Panc1 (cell line): ENCODE data around the gene SLC45A1. TPM values are rescaled to one million over a fixed set of nuclear protein-coding genes. Genes with fewer than 3 reads are reported as not detected.

Experiments used
- ATAC-seq: fragments of 200-7000 bp; cut with Tn5 transposase; 2 replicates; pipeline ENCODE4 v1.9.1; 2020; ENCODE audit warnings: mild to moderate bottlenecking, moderate library complexity
- BruUV-seq: library from RNA; stranded (reverse); fragments of 400-500 nt; replicated peaks from 2 replicates; lab custom pipeline; 2021; lab: Mats Ljungman, UMichigan
- CTCF ChIA-PET: fragments of 300-600 bp; sonication (Branson Sonifier 250); formaldehyde crosslinking; loops from one replicate; lab custom pipeline; 2022; ENCODE audit warnings: antibody characterized with exemption; lab: Charles Lee
- POLR2A ChIA-PET: fragments of 300-600 bp; sonication (Branson Sonifier 250); formaldehyde crosslinking; loops from one replicate; lab custom pipeline; 2022; ENCODE audit warnings: antibody characterized with exemption; lab: Charles Lee
- DNase-seq: peaks from one replicate; pipeline ENCODE4 v3.0.0-alpha.2; 2010; ENCODE audit warnings: low read depth, low spot score
- H3K27ac ChIP-seq: 2 replicates; pipeline ENCODE4 v1.5.1; 2011; ENCODE audit warnings: mild to moderate bottlenecking, low read length, inconsistent platforms
- H3K27me3 ChIP-seq: fragments of 200-500 bp; sonication (Bioruptor generic); 2 replicates; pipeline ENCODE4 v1.6.0; 2014; ENCODE audit warnings: low read length, inconsistent platforms; ENCODE audit not compliant: control insufficient read depth, insufficient read depth
- H3K36me3 ChIP-seq: fragments of 200-500 bp; sonication (Bioruptor generic); 2 replicates; pipeline ENCODE4 v1.5.1; 2014; ENCODE audit warnings: inconsistent platforms, mild to moderate bottlenecking, low read length, moderate library complexity; ENCODE audit not compliant: control insufficient read depth, insufficient read depth
- H3K4me1 ChIP-seq: 2 replicates; pipeline ENCODE4 v1.5.1; 2011; ENCODE audit warnings: inconsistent platforms, mild to moderate bottlenecking, low read length, moderate library complexity; ENCODE audit not compliant: control insufficient read depth, insufficient read depth
- H3K4me3 ChIP-seq, 2 experiments: 2 replicates each; pipeline ENCODE4 v1.5.1; 2011 to 2012; ENCODE audit warnings: low read depth in 2 of 2, low read length in 2 of 2, mild to moderate bottlenecking in 2 of 2, inconsistent platforms in 1 of 2, moderate library complexity in 1 of 2
- H3K9me3 ChIP-seq: fragments of 200-500 bp; sonication (Bioruptor generic); 2 replicates; pipeline ENCODE4 v1.5.1; 2014; ENCODE audit warnings: low read depth, mild to moderate bottlenecking, inconsistent platforms, low read length, moderate library complexity; ENCODE audit not compliant: control insufficient read depth, insufficient read depth
- POLR2AphosphoS5 ChIP-seq: IDR thresholded peaks from 2 replicates; pipeline ENCODE4 v1.6.1; 2012; ENCODE audit warnings: mild to moderate bottlenecking, low read depth, low read length, moderate library complexity
- SIN3A ChIP-seq: IDR thresholded peaks from 2 replicates; pipeline ENCODE4 v1.6.1; 2012; ENCODE audit warnings: low read depth, mild to moderate bottlenecking, low read length, moderate library complexity, borderline replicate concordance; ENCODE audit not compliant: insufficient read depth
- TCF7L2 ChIP-seq: IDR thresholded peaks from 2 replicates; pipeline ENCODE4 v1.6.1; 2011; ENCODE audit warnings: mild to moderate bottlenecking, low read depth, low read length, inconsistent platforms
- in situ Hi-C: cut with HindIII; loops from 2 replicates; pipeline ENCODE4 v1.10.0; 2016; ENCODE audit warnings: low sequenced_read_pairs, low pct_unique_long_range_greater_than_20kb
- intact Hi-C: fragments of 100-400 bp; cut with micrococcal nuclease; formaldehyde crosslinking; loops from one replicate; pipeline ENCODE4 v1.10.0; 2022; ENCODE audit not compliant: unreplicated experiment
- total RNA-seq: library from RNA; stranded (reverse); gene quantifications from one replicate; pipeline ENCODE4 v1.2.1, GENCODE V29; 2021; ENCODE audit not compliant: unreplicated experiment
- TF ChIP-seq, protein P1 (sequence below): fragments of 450-650 bp; IDR thresholded peaks from 2 replicates; pipeline ENCODE4 v1.5.1; 2017; ENCODE audit warnings: mild to moderate bottlenecking
- TF ChIP-seq, protein P2 (sequence below), 2 experiments: IDR thresholded peaks; 2 replicates each; pipeline ENCODE4 v1.6.1; 2011 to 2012; ENCODE audit warnings: low read depth in 2 of 2, control low read depth in 1 of 2, low read length in 1 of 2, mild to moderate bottlenecking in 1 of 2, moderate library complexity in 1 of 2; ENCODE audit not compliant: insufficient read depth in 1 of 2

SLC45A1 gene
- total RNA-seq, 1 experiment from 2014 or later = 11.3 TPM

DNA sequence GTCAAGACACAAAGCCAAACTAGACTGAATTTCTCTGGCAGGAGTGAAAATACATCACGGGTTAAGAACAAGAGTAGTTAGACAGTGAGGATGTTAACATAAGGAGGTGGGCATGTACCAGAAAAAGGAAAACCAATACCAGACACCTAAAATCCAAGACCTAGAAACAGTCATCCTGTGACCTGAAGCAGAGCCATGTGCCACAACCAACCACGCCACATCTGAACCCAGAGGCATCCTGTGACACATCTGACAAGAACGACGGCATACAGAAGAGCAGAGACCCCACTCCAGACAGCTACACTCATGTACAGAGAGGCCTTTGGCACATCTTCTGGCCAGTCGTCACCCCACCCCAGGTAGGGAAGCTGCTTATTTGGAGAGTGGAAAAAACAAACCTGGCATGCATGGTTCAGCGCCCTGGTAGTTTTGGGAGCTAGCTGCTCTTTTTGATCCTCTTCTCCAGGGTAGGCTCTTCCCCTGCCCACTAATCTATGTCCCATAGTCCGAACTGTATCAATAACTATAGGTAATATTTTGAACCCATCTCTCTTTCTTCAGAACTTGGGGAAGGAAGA is 72.1 kb downstream of the SLC45A1 start:
- Histone ChIP-seq H3K36me3 (peaks cover 17% of the 10 kb centered on the region), H3K27ac (no peak overlapping the region), H3K4me3 (no peak overlapping the region), H3K9me3 (no peaks in the 10 kb centered on the region), H3K4me1 (peaks cover 48% of the 10 kb centered on the region), H3K27me3 (no peaks in the 10 kb centered on the region)
- ChIA-PET CTCF (no interaction called here), POLR2A (no interaction called here)
- intact Hi-C loops (no loop called here), in situ Hi-C loops (no loop called here)
- ATAC-seq (no peak), DNase-seq (no peak)
- TF ChIP-seq, protein P1, sequence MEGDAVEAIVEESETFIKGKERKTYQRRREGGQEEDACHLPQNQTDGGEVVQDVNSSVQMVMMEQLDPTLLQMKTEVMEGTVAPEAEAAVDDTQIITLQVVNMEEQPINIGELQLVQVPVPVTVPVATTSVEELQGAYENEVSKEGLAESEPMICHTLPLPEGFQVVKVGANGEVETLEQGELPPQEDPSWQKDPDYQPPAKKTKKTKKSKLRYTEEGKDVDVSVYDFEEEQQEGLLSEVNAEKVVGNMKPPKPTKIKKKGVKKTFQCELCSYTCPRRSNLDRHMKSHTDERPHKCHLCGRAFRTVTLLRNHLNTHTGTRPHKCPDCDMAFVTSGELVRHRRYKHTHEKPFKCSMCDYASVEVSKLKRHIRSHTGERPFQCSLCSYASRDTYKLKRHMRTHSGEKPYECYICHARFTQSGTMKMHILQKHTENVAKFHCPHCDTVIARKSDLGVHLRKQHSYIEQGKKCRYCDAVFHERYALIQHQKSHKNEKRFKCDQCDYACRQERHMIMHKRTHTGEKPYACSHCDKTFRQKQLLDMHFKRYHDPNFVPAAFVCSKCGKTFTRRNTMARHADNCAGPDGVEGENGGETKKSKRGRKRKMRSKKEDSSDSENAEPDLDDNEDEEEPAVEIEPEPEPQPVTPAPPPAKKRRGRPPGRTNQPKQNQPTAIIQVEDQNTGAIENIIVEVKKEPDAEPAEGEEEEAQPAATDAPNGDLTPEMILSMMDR = no peak
- TF ChIP-seq POLR2AphosphoS5 (no peak), SIN3A (no peak), TCF7L2 (no peak)
- TF ChIP-seq, protein P2, sequence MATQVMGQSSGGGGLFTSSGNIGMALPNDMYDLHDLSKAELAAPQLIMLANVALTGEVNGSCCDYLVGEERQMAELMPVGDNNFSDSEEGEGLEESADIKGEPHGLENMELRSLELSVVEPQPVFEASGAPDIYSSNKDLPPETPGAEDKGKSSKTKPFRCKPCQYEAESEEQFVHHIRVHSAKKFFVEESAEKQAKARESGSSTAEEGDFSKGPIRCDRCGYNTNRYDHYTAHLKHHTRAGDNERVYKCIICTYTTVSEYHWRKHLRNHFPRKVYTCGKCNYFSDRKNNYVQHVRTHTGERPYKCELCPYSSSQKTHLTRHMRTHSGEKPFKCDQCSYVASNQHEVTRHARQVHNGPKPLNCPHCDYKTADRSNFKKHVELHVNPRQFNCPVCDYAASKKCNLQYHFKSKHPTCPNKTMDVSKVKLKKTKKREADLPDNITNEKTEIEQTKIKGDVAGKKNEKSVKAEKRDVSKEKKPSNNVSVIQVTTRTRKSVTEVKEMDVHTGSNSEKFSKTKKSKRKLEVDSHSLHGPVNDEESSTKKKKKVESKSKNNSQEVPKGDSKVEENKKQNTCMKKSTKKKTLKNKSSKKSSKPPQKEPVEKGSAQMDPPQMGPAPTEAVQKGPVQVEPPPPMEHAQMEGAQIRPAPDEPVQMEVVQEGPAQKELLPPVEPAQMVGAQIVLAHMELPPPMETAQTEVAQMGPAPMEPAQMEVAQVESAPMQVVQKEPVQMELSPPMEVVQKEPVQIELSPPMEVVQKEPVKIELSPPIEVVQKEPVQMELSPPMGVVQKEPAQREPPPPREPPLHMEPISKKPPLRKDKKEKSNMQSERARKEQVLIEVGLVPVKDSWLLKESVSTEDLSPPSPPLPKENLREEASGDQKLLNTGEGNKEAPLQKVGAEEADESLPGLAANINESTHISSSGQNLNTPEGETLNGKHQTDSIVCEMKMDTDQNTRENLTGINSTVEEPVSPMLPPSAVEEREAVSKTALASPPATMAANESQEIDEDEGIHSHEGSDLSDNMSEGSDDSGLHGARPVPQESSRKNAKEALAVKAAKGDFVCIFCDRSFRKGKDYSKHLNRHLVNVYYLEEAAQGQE (IDR thresholded peaks at IDR 0.05; ENCODE audit: insufficient read depth in 1 of 2, low read depth in 2 of 2, low read length in 1 of 2) = no peak
- no TSS peak for BruUV-seq

DNA sequence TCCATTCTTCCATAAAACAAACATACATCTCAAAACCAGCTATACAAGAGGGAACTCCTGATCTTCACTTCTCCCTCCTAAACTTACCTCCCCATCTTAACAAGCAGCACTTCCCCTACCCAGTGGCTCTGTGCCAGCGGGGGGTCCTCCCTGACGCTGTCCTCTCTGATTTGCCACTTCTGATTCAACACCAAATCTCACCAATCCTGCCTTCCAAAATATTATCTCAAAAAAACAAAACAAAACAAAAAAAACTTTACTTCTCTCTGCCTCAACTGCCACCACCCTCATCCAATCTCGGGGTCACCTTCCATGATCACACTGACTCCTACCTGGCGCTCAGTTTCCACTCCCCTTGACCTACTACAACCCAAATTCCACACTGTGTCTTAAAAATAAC is 72.8 kb downstream of the SLC45A1 start:
- no peak for ATAC-seq
- intact Hi-C loops (no loop called here), in situ Hi-C loops (no loop called here)
- TSS peak; percentile 1 for BruUV-seq
- Histone ChIP-seq H3K4me3 (no peak overlapping the region), H3K4me1 (peaks cover 50% of the 10 kb centered on the region), H3K27me3 (no peaks in the 10 kb centered on the region), H3K9me3 (no peaks in the 10 kb centered on the region), H3K27ac (peak overlapping the region; percentile 25), H3K36me3 (peaks cover 17% of the 10 kb centered on the region)
- POLR2A ChIA-PET = no interaction called here
- TF ChIP-seq POLR2AphosphoS5 (no peak), SIN3A (no peak)
- TF ChIP-seq, protein P1 = no peak
- DNase-seq = no peak
- CTCF ChIA-PET = no interaction called here
